H1 (cell line): Measurements from ENCODE around the gene WDR3. TPM values are rescaled to one million over a fixed set of nuclear protein-coding genes. Genes with fewer than 3 reads are reported as not detected.

ENCODE experiments used
- CTCF ChIA-PET: fragments of 300-600 bp; sonication (Branson Sonifier 250); formaldehyde crosslinking; loops from one replicate; lab custom pipeline; 2021; ENCODE audit not compliant: partially characterized antibody; lab: Charles Lee
- POLR2A ChIA-PET: fragments of 300-600 bp; sonication (Branson Sonifier 250); formaldehyde crosslinking; loops from one replicate; lab custom pipeline; 2021; ENCODE audit warnings: inconsistent platforms; ENCODE audit not compliant: partially characterized antibody; lab: Charles Lee
- DNase-seq, 2 experiments: peaks; one replicate each; pipeline versions ENCODE4 v3.0.0 to v3.0.0-alpha.2; 2010 to 2022; ENCODE audit warnings: low spot score in 2 of 2, low read depth in 1 of 2, mixed read lengths in 1 of 2
- FAIRE-seq: peaks from 2 replicates; lab custom pipeline; 2011; peaks lifted over from hg19 to GRCh38; lab: Jason Lieb, UNC
- H2AFZ ChIP-seq: 2 replicates; pipeline ENCODE4 v1.8.1; 2012; ENCODE audit warnings: low read length, inconsistent platforms
- H2AK5ac ChIP-seq: 2 replicates; pipeline ENCODE4 v1.6.1; 2013; ENCODE audit warnings: low read depth, low read length
- H2BK120ac ChIP-seq: replicated peaks from 2 replicates; pipeline ENCODE3; 2013; ENCODE audit warnings: low read depth, low read length, inconsistent platforms
- H2BK12ac ChIP-seq: 2 replicates; pipeline ENCODE4 v1.6.1; 2013; ENCODE audit warnings: low read depth, low read length
- H2BK15ac ChIP-seq: 2 replicates; pipeline ENCODE4 v1.6.1; 2013; ENCODE audit warnings: low read length
- H2BK20ac ChIP-seq: 2 replicates; pipeline ENCODE4 v1.6.1; 2013; ENCODE audit warnings: low read length
- H2BK5ac ChIP-seq: 2 replicates; pipeline ENCODE4 v1.6.1; 2013; ENCODE audit warnings: low read depth, low read length
- H3K14ac ChIP-seq: 2 replicates; pipeline ENCODE4 v1.6.1; 2013; ENCODE audit warnings: inconsistent platforms; ENCODE audit not compliant: insufficient read length
- H3K18ac ChIP-seq: 2 replicates; pipeline ENCODE4 v1.6.1; 2013; ENCODE audit warnings: low read length; ENCODE audit errors: extremely low read depth
- H3K23ac ChIP-seq: 2 replicates; pipeline ENCODE4 v1.6.1; 2013; ENCODE audit warnings: inconsistent platforms; ENCODE audit not compliant: insufficient read length
- H3K23me2 ChIP-seq: 2 replicates; pipeline ENCODE4 v1.6.1; 2013; ENCODE audit warnings: low read depth, low read length
- H3K27ac ChIP-seq: 2 replicates; pipeline ENCODE4 v1.6.1; 2011; ENCODE audit warnings: low read depth, low read length, inconsistent platforms
- H3K27me3 ChIP-seq, 4 experiments: replicated peaks in 1 of 4; 1 replicate in 1 of 4; 2 replicates in 3 of 4; pipeline versions ENCODE4 v1.6.1 to v1.8.1; 2011 to 2013; ENCODE audit warnings: low read length in 3 of 4, mild to moderate bottlenecking in 3 of 4, inconsistent platforms in 2 of 4, mixed read lengths in 2 of 4, moderate library complexity in 1 of 4; ENCODE audit not compliant: control insufficient read depth in 3 of 4, insufficient read depth in 3 of 4; ENCODE audit errors: extremely low read depth in 1 of 4
- H3K36me3 ChIP-seq, 4 experiments: 2 replicates each; pipeline versions ENCODE4 v1.6.1 to v1.8.1; 2011 to 2013; ENCODE audit warnings: mild to moderate bottlenecking in 4 of 4, low read length in 3 of 4, moderate library complexity in 2 of 4, control low read depth in 1 of 4, inconsistent platforms in 1 of 4; ENCODE audit not compliant: insufficient read depth in 4 of 4, control insufficient read depth in 2 of 4
- H3K4ac ChIP-seq: replicated peaks from 2 replicates; pipeline ENCODE3; 2013; ENCODE audit warnings: low read length, low read depth, mixed read lengths, inconsistent platforms; ENCODE audit not compliant: insufficient read length
- H3K4me1 ChIP-seq, 4 experiments: replicated peaks in 1 of 4; 1 replicate in 1 of 4; 2 replicates in 3 of 4; pipeline versions ENCODE4 v1.6.1 to v1.8.1; 2011 to 2013; ENCODE audit warnings: low read length in 3 of 4, inconsistent platforms in 2 of 4, mixed read lengths in 1 of 4; ENCODE audit not compliant: insufficient read depth in 4 of 4, control insufficient read depth in 3 of 4
- H3K4me2 ChIP-seq, 2 experiments: 2 replicates each; pipeline versions ENCODE4 v1.6.1 to v1.8.1; 2011 to 2013; ENCODE audit warnings: low read depth in 2 of 2, low read length in 2 of 2, control low read depth in 1 of 2, inconsistent platforms in 1 of 2, mild to moderate bottlenecking in 1 of 2; ENCODE audit not compliant: insufficient read depth in 1 of 2
- H3K4me3 ChIP-seq, 4 experiments: fragments of 200-600, 300-600 bp in 1 of 4; sonication (generic), shearing (Covaris generic), sonication (Bioruptor Twin) in 1 of 4; 2 replicates each; pipeline versions ENCODE4 v1.5.1 to v1.8.1; 2011 to 2016; ENCODE audit warnings: low read length in 4 of 4, low read depth in 3 of 4, control low read depth in 2 of 4, inconsistent platforms in 2 of 4, mild to moderate bottlenecking in 2 of 4, mixed read lengths in 1 of 4, moderate library complexity in 1 of 4; ENCODE audit not compliant: insufficient read depth in 2 of 4; ENCODE audit errors: extremely low read depth in 1 of 4
- H3K56ac ChIP-seq: replicated peaks from 2 replicates; pipeline ENCODE3; 2013; ENCODE audit warnings: low read depth, mild to moderate bottlenecking, mixed read lengths, low read length, inconsistent platforms; ENCODE audit not compliant: insufficient read length
- H3K79me1 ChIP-seq: 2 replicates; pipeline ENCODE4 v1.6.1; 2013; ENCODE audit warnings: low read depth, low read length, control low read depth
- H3K79me2 ChIP-seq, 2 experiments: 2 replicates each; pipeline versions ENCODE4 v1.6.1 to v1.8.1; 2012 to 2013; ENCODE audit warnings: low read length in 2 of 2, mild to moderate bottlenecking in 2 of 2, inconsistent platforms in 1 of 2; ENCODE audit not compliant: insufficient read depth in 2 of 2, control insufficient read depth in 1 of 2
- H3K9ac ChIP-seq, 4 experiments: replicated peaks in 1 of 4; 1 replicate in 1 of 4; 2 replicates in 3 of 4; pipeline versions ENCODE4 v1.6.1 to v1.8.1; 2011 to 2013; ENCODE audit warnings: low read depth in 3 of 4, low read length in 3 of 4, control low read depth in 2 of 4, mild to moderate bottlenecking in 2 of 4, moderate library complexity in 2 of 4, inconsistent platforms in 1 of 4; ENCODE audit errors: extremely low read depth in 1 of 4
- H3K9me3 ChIP-seq, 2 experiments: 2 replicates each; pipeline versions ENCODE4 v1.6.1 to v1.8.1; 2012 to 2013; ENCODE audit warnings: mild to moderate bottlenecking in 2 of 2, moderate library complexity in 2 of 2, control low read depth in 1 of 2, inconsistent platforms in 1 of 2, low read depth in 1 of 2, low read length in 1 of 2, mixed read lengths in 1 of 2; ENCODE audit not compliant: insufficient read depth in 2 of 2
- H4K20me1 ChIP-seq, 2 experiments: replicated peaks in 1 of 2; 2 replicates each; pipeline versions ENCODE3 to v1.8.1; 2011 to 2013; ENCODE audit warnings: inconsistent platforms in 2 of 2, low read length in 2 of 2, mild to moderate bottlenecking in 1 of 2; ENCODE audit not compliant: insufficient read depth in 2 of 2, control insufficient read depth in 1 of 2
- H4K5ac ChIP-seq: 2 replicates; pipeline ENCODE4 v1.6.1; 2013; ENCODE audit warnings: low read length, low read depth, mixed read lengths, inconsistent platforms; ENCODE audit not compliant: insufficient read length
- H4K8ac ChIP-seq: 2 replicates; pipeline ENCODE4 v1.8.0; 2013; ENCODE audit warnings: mild to moderate bottlenecking, moderate library complexity, low read length, inconsistent platforms; ENCODE audit not compliant: insufficient read depth; ENCODE audit errors: extremely low read depth
- H4K91ac ChIP-seq: replicated peaks from 2 replicates; pipeline ENCODE3; 2013; ENCODE audit warnings: low read length, mixed read lengths, inconsistent platforms; ENCODE audit not compliant: insufficient read length
- ASH2L ChIP-seq: fragments of 200-600, 300-600 bp; sonication (generic); IDR thresholded peaks from one replicate; pipeline ENCODE4 v1.7.1; 2017; ENCODE audit warnings: low read length
- CHD1 ChIP-seq: IDR thresholded peaks from 2 replicates; pipeline ENCODE4 v1.6.1; 2012; ENCODE audit warnings: low read depth, low read length, improper control_type of control experiment
- CREB1 ChIP-seq: IDR thresholded peaks from 2 replicates; pipeline ENCODE4 v1.6.1; 2012; ENCODE audit warnings: inconsistent platforms
- CTBP2 ChIP-seq: IDR thresholded peaks from 2 replicates; pipeline ENCODE4 v1.7.0; 2011; ENCODE audit warnings: borderline replicate concordance, mild to moderate bottlenecking, moderate library complexity, mixed read lengths, low read length; ENCODE audit not compliant: insufficient read depth, insufficient read length
- EGR1 ChIP-seq: IDR thresholded peaks from 2 replicates; pipeline ENCODE4 v1.6.1; 2011; ENCODE audit warnings: low read depth, low read length, borderline replicate concordance
- KDM4A ChIP-seq: IDR thresholded peaks from one replicate; pipeline ENCODE4 v1.7.1; 2012; ENCODE audit warnings: low read depth, mild to moderate bottlenecking, moderate library complexity, low read length, inconsistent platforms; ENCODE audit not compliant: severe bottlenecking
- MAFK ChIP-seq: IDR thresholded peaks from 2 replicates; pipeline ENCODE4 v1.6.1; 2012; ENCODE audit warnings: low read depth, mild to moderate bottlenecking, improper control_type of control experiment, low read length
- MAX ChIP-seq: IDR thresholded peaks from 2 replicates; pipeline ENCODE4 v1.6.1; 2012; ENCODE audit warnings: inconsistent platforms
- NRF1 ChIP-seq: IDR thresholded peaks from 2 replicates; pipeline ENCODE4 v1.6.1; 2011; ENCODE audit warnings: mild to moderate bottlenecking, low read depth, low read length, improper control_type of control experiment
- SIRT6 ChIP-seq: IDR thresholded peaks from one replicate; pipeline ENCODE4 v1.7.1; 2012; ENCODE audit warnings: low read length, inconsistent platforms
- SP1 ChIP-seq: IDR thresholded peaks from 2 replicates; pipeline ENCODE4 v1.6.1; 2011; ENCODE audit warnings: low read depth, low read length
- SP4 ChIP-seq: IDR thresholded peaks from 2 replicates; pipeline ENCODE4 v1.6.1; 2012; ENCODE audit warnings: low read length, inconsistent platforms
- TEAD4 ChIP-seq: IDR thresholded peaks from 2 replicates; pipeline ENCODE4 v1.6.1; 2012; ENCODE audit warnings: low read depth, low read length, inconsistent platforms, mixed read lengths
- USF2 ChIP-seq: IDR thresholded peaks from 2 replicates; pipeline ENCODE4 v1.6.1; 2011; ENCODE audit warnings: low read length, improper control_type of control experiment
- WGBS, 2 experiments: shearing (Covaris generic) in 1 of 2; methylation state at CpG; one replicate each; pipeline versions ENCODE4 v1.1.6 to v1.1.7; 2013 to 2015; ENCODE audit warnings: low lambda C conversion rate in 2 of 2, mixed read lengths in 2 of 2, inconsistent platforms in 1 of 2, low coverage in 1 of 2, missing lambda C conversion rate in 1 of 2; ENCODE audit not compliant: insufficient replicate concordance in 2 of 2, insufficient coverage in 1 of 2, insufficient read length in 1 of 2; ENCODE audit errors: extremely low coverage in 1 of 2, missing lambda C conversion rate in 1 of 2; 5-methylcytosine and 5-hydroxymethylcytosine counted together
- polyA plus RNA-seq, 7 experiments: library from polyadenylated mRNA; depleted of rRNA in 3 of 7; stranded (reverse) in 5 of 7; unstranded in 2 of 7; fragments of >200 nt in 5 of 7; fragments of 200-250 nt in 2 of 7; gene quantifications; 1 replicate in 5 of 7; 2 replicates in 1 of 7; 4 replicates in 1 of 7; pipeline versions ENCODE4 v1.2.1 to v1.2.3, GENCODE V29; 2011 to 2013; ENCODE audit warnings: missing spikeins in 2 of 7, mixed read lengths in 2 of 7
- total RNA-seq: library from RNA; stranded (reverse); fragmentation: NEBNext Ultra II Directional; extraction: Animal tissue kit (Norgen Biotek cat#: 25700); gene quantifications from 2 replicates; pipeline ENCODE4 v1.2.1, GENCODE V29; 2021

Gene WDR3
- total and polyA plus RNA-seq, 2 of the 8 experiments (the other 6 are each of a cell fraction or from before 2014, with no cell fraction given): 18.2 to 67.9 TPM

- H3K14ac ChIP-seq: no peak overlapping the region
- no peak overlapping the region for H2AFZ ChIP-seq
- H2BK20ac ChIP-seq: no peak overlapping the region
- POLR2A ChIA-PET: no interaction called here
- H3K27me3 ChIP-seq: no peaks in the 10 kb centered on the region
- no peaks in the 10 kb centered on the region for H4K20me1 ChIP-seq
- no peak for DNase-seq
- peaks cover 20 to 88% (median 73%) of the 10 kb centered on the region in 4 experiments for H3K36me3 ChIP-seq
- H2AK5ac ChIP-seq: no peak overlapping the region
- CTCF ChIA-PET: interaction anchor here (0.7 to 1.5 kb wide), 2 partner anchors 12 to 955 kb away, joined by 3 to 4 read pairs; no protein-coding TSS in a partner anchor
- H3K56ac ChIP-seq: no peak overlapping the region
- no peak overlapping the region for H3K4me3 ChIP-seq
- no peak overlapping the region for H4K91ac ChIP-seq
- no peak overlapping the region for H3K23ac ChIP-seq
- H2BK12ac ChIP-seq: no peak overlapping the region
- no peak overlapping the region for H3K27ac ChIP-seq
- H3K4me2 ChIP-seq: no peak overlapping the region
- no peaks in the 10 kb centered on the region for H3K79me2 ChIP-seq
- no peak overlapping the region for H2BK5ac ChIP-seq
- no peak overlapping the region for H3K9ac ChIP-seq
- H3K18ac ChIP-seq: no peak overlapping the region
- H3K4me1 ChIP-seq: no peaks in the 10 kb centered on the region
- H3K4ac ChIP-seq: no peak overlapping the region
- no peak overlapping the region for H2BK15ac ChIP-seq
- no peak overlapping the region for H4K5ac ChIP-seq
- no peaks in the 10 kb centered on the region for H3K79me1 ChIP-seq
- WGBS, 2 experiments: 98% methylated on average over 2 of the region's 2 CpGs; no CpG with 5 or more reads in 1 of the 2 experiments
- TF ChIP-seq TEAD4: no peak
- no peak for TF ChIP-seq MAX
- no peak for TF ChIP-seq ASH2L
- no peak for TF ChIP-seq CREB1
- no peak for TF ChIP-seq MAFK
- TF ChIP-seq SP4: no peak
- TF ChIP-seq USF2: no peak
- TF ChIP-seq CHD1: no peak
- TF ChIP-seq EGR1: no peak
- no peak for TF ChIP-seq NRF1
- no peak for TF ChIP-seq SP1
- no peak for TF ChIP-seq SIRT6
- no peak for TF ChIP-seq CTBP2
- no peak for TF ChIP-seq KDM4A
- H4K8ac ChIP-seq: no peak overlapping the region
- FAIRE-seq: no peak
- no peaks in the 10 kb centered on the region for H3K9me3 ChIP-seq
- H3K23me2 ChIP-seq: no peaks in the 10 kb centered on the region
- H2BK120ac ChIP-seq: no peak overlapping the region
Measured at GRCh38 chr1:117942293-117942692, 12.8 kb downstream of the WDR3 start.
